Activated naive CD8-positive, alpha-beta T cell treated with anti-CD3 and anti-CD28 coated beads, Interleukin-2, amount 50 U/mL, for 16 hours (primary cell): Measurements from ENCODE around the gene GPRC5C.

Source experiments
- DNase-seq: peaks from one replicate; pipeline ENCODE4 v3.0.0-alpha.2; 2020; ENCODE audit warnings: low read depth, low spot score

The GPRC5C gene

GRCh38 chr17:74452033-74452840, 20.3 kb downstream of the GPRC5C start:
- no peak for DNase-seq

GRCh38 chr17:74452841-74453661, 21.2 kb downstream of the GPRC5C start:
- no peak for DNase-seq

- DNase-seq = peak; percentile 42
Measured at GRCh38 chr17:74453665-74454196, 21.8 kb downstream of the GPRC5C start.

GRCh38 chr17:74454197-74455024, 22.5 kb downstream of the GPRC5C start:
- DNase-seq = no peak

- no peak for DNase-seq
Measured at GRCh38 chr17:74455025-74455545, 23.2 kb downstream of the GPRC5C start.

GRCh38 chr17:74455821-74456220, 23.9 kb downstream of the GPRC5C start:
- no peak for DNase-seq

GRCh38 chr17:74457146-74457819, 25.4 kb downstream of the GPRC5C start:
- DNase-seq = peak; percentile 38

GRCh38 chr17:74457820-74458166, 25.9 kb downstream of the GPRC5C start:
- DNase-seq = no peak

- no peak for DNase-seq
Measured at GRCh38 chr17:74458835-74459234, 26.9 kb downstream of the GPRC5C start.

- no peak for DNase-seq
Measured at GRCh38 chr17:74459622-74460021, 27.7 kb downstream of the GPRC5C start.

GRCh38 chr17:74460241-74460640, 28.4 kb downstream of the GPRC5C start:
- DNase-seq = no peak

- DNase-seq = no peak
Measured at GRCh38 chr17:74460996-74461395, 29.1 kb downstream of the GPRC5C start.

GRCh38 chr17:74461611-74462010, 29.7 kb downstream of the GPRC5C start:
- no peak for DNase-seq

- no peak for DNase-seq
Measured at GRCh38 chr17:74464730-74465377, 33.0 kb downstream of the GPRC5C start.

- DNase-seq = no peak
Measured at GRCh38 chr17:74465378-74466110, 33.7 kb downstream of the GPRC5C start.

- DNase-seq = no peak
Measured at GRCh38 chr17:74466111-74466827, 34.4 kb downstream of the GPRC5C start, which contains the start of gene CD300A. Gene CD300A, plus strand, starts transcription at chr17:74466634. Its CDS starts 70 bp downstream, at chr17:74466704.

GRCh38 chr17:74466828-74467184, 34.9 kb downstream of the GPRC5C start:
- DNase-seq = no peak

GRCh38 chr17:74467221-74467951, 35.5 kb downstream of the GPRC5C start:
- DNase-seq = no peak
